ENCODE data around the gene JAK3. TPM values are rescaled to one million over a fixed set of nuclear protein-coding genes. Genes with fewer than 3 reads are reported as not detected.
A peak's percentile ranks its signal among the peaks of the same experiment; 100 is the strongest.

JAK3 gene
- total and polyA plus RNA-seq, 2 of the 4 experiments (the other 2 are of a cell fraction) = 0.36 to 1.5 TPM

- dilution Hi-C loops (cut with HindIII; ENCODE audit: low sequenced_read_pairs, unreplicated experiment) (no loop called here), intact Hi-C loops (cut with micrococcal nuclease) (no loop called here), in situ Hi-C loops (cut with MboI; ENCODE audit: low sequenced_read_pairs) (no loop called here)
- no peak overlapping the region for H2BK20ac ChIP-seq (ENCODE audit: low read depth, low read length)
- TF ChIP-seq CHD1 (IDR thresholded peaks at IDR 0.05; ENCODE audit: low read depth, low read length) = no peak
- no peak for TF ChIP-seq USF2 (IDR thresholded peaks at IDR 0.05; ENCODE audit: low read depth, low read length)
- TF ChIP-seq RCOR1 (IDR thresholded peaks at IDR 0.05; ENCODE audit: insufficient replicate concordance, low read length) = no peak
- TF ChIP-seq MXI1 (IDR thresholded peaks at IDR 0.05; ENCODE audit: borderline replicate concordance, low read depth, low read length) = no peak
- TF ChIP-seq SMC3 (IDR thresholded peaks at IDR 0.05; ENCODE audit: low read depth, low read length) = no peak
- no peak for TF ChIP-seq RFX5 (IDR thresholded peaks at IDR 0.05; ENCODE audit: low read depth, low read length)
- no peak for TF ChIP-seq BHLHE40 (IDR thresholded peaks at IDR 0.05; ENCODE audit: low read depth, low read length)
- no peak overlapping the region for H4K5ac ChIP-seq (ENCODE audit: low read depth, low read length)
- H3K4me3 ChIP-seq (ENCODE audit: insufficient read depth, low read depth, low read length) = no peak overlapping the region
- POLR2A ChIA-PET (ENCODE audit: unreplicated experiment) = no interaction called here
- no peaks in the 10 kb centered on the region for H3K79me1 ChIP-seq (ENCODE audit: low read depth in 1 of 2, low read length in 2 of 2)
- no peak overlapping the region for H2BK120ac ChIP-seq (ENCODE audit: low read depth, low read length)
- no peak overlapping the region for H2BK5ac ChIP-seq (ENCODE audit: low read depth, low read length, poor library complexity, severe bottlenecking)
- H3K18ac ChIP-seq (ENCODE audit: low read depth, low read length) = no peak overlapping the region
- ATAC-seq (ENCODE audit: low read depth) = no peak
- no peak overlapping the region for H3K14ac ChIP-seq (replicated peaks; ENCODE audit: low read depth, low read length)
- no peak overlapping the region for H2BK15ac ChIP-seq (ENCODE audit: low read depth, low read length)
- peak overlapping the region; percentile 72 for H2AK9ac ChIP-seq (replicated peaks; ENCODE audit: low read depth, low read length, poor library complexity)
- no peak overlapping the region for H3K27ac ChIP-seq (ENCODE audit: insufficient read depth, low read length)
- BruUV-seq (replicated peaks) = no TSS peak
- DNase-seq = peak; percentile 15
- H3K27me3 ChIP-seq (ENCODE audit: control insufficient read depth, insufficient read depth, low read length) = no peaks in the 10 kb centered on the region; the same call in 1 of the 2 replicates
- H3K4me1 ChIP-seq (ENCODE audit: control insufficient read depth, insufficient read depth, low read length) = no peaks in the 10 kb centered on the region
- no peak overlapping the region for H3K56ac ChIP-seq (ENCODE audit: extremely low read depth, insufficient read depth, low read length)
- no peaks in the 10 kb centered on the region for H3K36me3 ChIP-seq (ENCODE audit: control insufficient read depth, insufficient read depth, low read length)
- H3K4ac ChIP-seq (ENCODE audit: low read depth, low read length) = no peak overlapping the region
- CTCF ChIA-PET = no interaction called here
- no peak overlapping the region for H4K8ac ChIP-seq (ENCODE audit: low read depth in 2 of 2, low read length in 2 of 2)
- no peaks in the 10 kb centered on the region for H4K20me1 ChIP-seq (ENCODE audit: insufficient read depth, low read length)
- 12% methylated on average over 10 of the region's 25 CpGs; no CpG with 5 or more reads in 1 of the 2 experiments for WGBS, 2 experiments (ENCODE audit: extremely low coverage in 2 of 2, insufficient read length in 1 of 2)
- peak overlapping the region; percentile 93 for H2AFZ ChIP-seq (replicated peaks; ENCODE audit: low read length, poor library complexity)
- no peak overlapping the region for H4K91ac ChIP-seq (ENCODE audit: insufficient read depth, low read depth, low read length)
- H2AK5ac ChIP-seq (ENCODE audit: low read depth, low read length) = no peak overlapping the region
- no peak overlapping the region for H3K9ac ChIP-seq (ENCODE audit: low read depth, low read length)
- H3K23ac ChIP-seq (ENCODE audit: low read depth, low read length) = no peak overlapping the region
- no peak overlapping the region for H3K4me2 ChIP-seq (ENCODE audit: low read depth, low read length)
- H3K9me1 ChIP-seq (ENCODE audit: insufficient read depth, low read length) = no peaks in the 10 kb centered on the region
- H3K9me3 ChIP-seq (ENCODE audit: control insufficient read depth, insufficient read depth, low read length) = no peaks in the 10 kb centered on the region
Observed at GRCh38 chr19:17778968-17779929, 68.5 kb downstream of the JAK3 start.
